GM23338 (cell line): ENCODE data around the gene FMN2. TPM values are rescaled to one million over a fixed set of nuclear protein-coding genes. Genes with fewer than 3 reads are reported as not detected.

Experiments
- ATAC-seq: fragments of 200-7000 bp; cut with Tn5 transposase; 3 replicates; pipeline ENCODE4 v1.9.1; 2020
- DNase-seq: peaks from one replicate; pipeline ENCODE4 v3.0.0-alpha.2; 2015; ENCODE audit warnings: low spot score
- H2AFZ ChIP-seq: fragments of 200-600 bp; sonication (generic); 2 replicates; pipeline ENCODE4 v1.8.0; 2016; ENCODE audit warnings: antibody characterized with exemption, mild to moderate bottlenecking, moderate library complexity
- H3F3A ChIP-seq: fragments of 200-600 bp; sonication (generic); replicated peaks from 2 replicates; pipeline ENCODE4 v1.8.0; 2017; ENCODE audit warnings: antibody characterized with exemption, mixed run types, low read depth
- H3K27ac ChIP-seq: fragments of 200-600 bp; sonication (generic); 2 replicates; pipeline ENCODE4 v1.6.1; 2016; ENCODE audit warnings: low read depth
- H3K27me3 ChIP-seq: fragments of 200-600 bp; sonication (generic); 2 replicates; pipeline ENCODE4 v1.8.0; 2016; ENCODE audit warnings: mild to moderate bottlenecking, mixed run types, moderate library complexity; ENCODE audit not compliant: insufficient read depth
- H3K36me3 ChIP-seq: fragments of 200-600 bp; sonication (generic); 2 replicates; pipeline ENCODE4 v1.8.0; 2016; ENCODE audit warnings: mild to moderate bottlenecking; ENCODE audit not compliant: insufficient read depth
- H3K4me1 ChIP-seq: fragments of 200-600 bp; sonication (generic); 2 replicates; pipeline ENCODE4 v1.8.0; 2016; ENCODE audit warnings: mild to moderate bottlenecking, moderate library complexity; ENCODE audit not compliant: insufficient read depth
- H3K4me2 ChIP-seq: fragments of 200-600 bp; sonication (generic); 2 replicates; pipeline ENCODE4 v1.7.1; 2017; ENCODE audit warnings: mixed run types
- H3K4me3 ChIP-seq: fragments of 200-600 bp; sonication (generic); 2 replicates; pipeline ENCODE4 v1.6.1; 2016; ENCODE audit warnings: mixed run types
- H3K79me2 ChIP-seq: fragments of 200-600 bp; sonication (generic); replicated peaks from 2 replicates; pipeline ENCODE4 v1.8.0; 2017; ENCODE audit warnings: mild to moderate bottlenecking; ENCODE audit not compliant: insufficient read depth
- H3K9me2 ChIP-seq: fragments of 200-600 bp; sonication (generic); 2 replicates; pipeline ENCODE4 v1.8.0; 2017; ENCODE audit not compliant: insufficient read depth
- H4K20me1 ChIP-seq: fragments of 200-600 bp; sonication (generic); replicated peaks from 2 replicates; pipeline ENCODE4 v1.8.0; 2017; ENCODE audit warnings: mild to moderate bottlenecking; ENCODE audit not compliant: insufficient read depth
- H3K27ac Mint-ChIP-seq: 2 replicates; pipeline ENCODE4 v1.8.0; 2020; ENCODE audit warnings: inconsistent platforms, mild to moderate bottlenecking, moderate library complexity, mixed read lengths
- H3K27me3 Mint-ChIP-seq: 3 replicates; pipeline ENCODE4 v1.8.0; 2022; ENCODE audit warnings: low read depth, mild to moderate bottlenecking, moderate library complexity, mixed read lengths, inconsistent platforms; ENCODE audit not compliant: insufficient read depth, poor library complexity
- H3K36me3 Mint-ChIP-seq: 3 replicates; pipeline ENCODE4 v1.8.0; 2021; ENCODE audit warnings: low read depth, mild to moderate bottlenecking, inconsistent platforms, moderate library complexity, mixed read lengths
- H3K4me1 Mint-ChIP-seq: 3 replicates; pipeline ENCODE4 v1.8.0; 2020; ENCODE audit warnings: mild to moderate bottlenecking, inconsistent platforms, mixed read lengths
- H3K4me3 Mint-ChIP-seq: 3 replicates; pipeline ENCODE4 v1.8.0; 2021; ENCODE audit warnings: moderate library complexity, mild to moderate bottlenecking, inconsistent platforms, mixed read lengths
- H3K9me3 Mint-ChIP-seq: 3 replicates; pipeline ENCODE4 v1.8.0; 2020; ENCODE audit warnings: moderate library complexity, mild to moderate bottlenecking, inconsistent platforms, mixed read lengths
- CREB1 ChIP-seq: fragments of 250-450 bp; sonication (Bioruptor Pico); IDR thresholded peaks from 2 replicates; pipeline ENCODE4 v1.5.0; 2020; ENCODE audit warnings: low read depth, mild to moderate bottlenecking, moderate library complexity
- EZH2 ChIP-seq: fragments of 200-600 bp; sonication (generic); IDR thresholded peaks from one replicate; pipeline ENCODE4 v1.8.0; 2017; ENCODE audit warnings: antibody characterized with exemption, mild to moderate bottlenecking, low read depth; ENCODE audit not compliant: unreplicated experiment
- EZH2phosphoT487 ChIP-seq: fragments of 200-600 bp; sonication (generic); IDR thresholded peaks from one replicate; pipeline ENCODE4 v1.8.1; 2018; ENCODE audit warnings: antibody characterized with exemption; ENCODE audit not compliant: unreplicated experiment
- JUNB ChIP-seq: IDR thresholded peaks from one replicate; pipeline ENCODE4 v1.6.1; 2016; ENCODE audit warnings: antibody characterized with exemption; ENCODE audit not compliant: unreplicated experiment
- NANOG ChIP-seq: IDR thresholded peaks from 2 replicates; pipeline ENCODE4 v1.6.1; 2016; ENCODE audit warnings: antibody characterized with exemption, borderline replicate concordance
- POLR2AphosphoS5 ChIP-seq: IDR thresholded peaks from 2 replicates; pipeline ENCODE4 v1.6.1; 2016; ENCODE audit warnings: antibody characterized with exemption, low read depth
- STAT1 ChIP-seq: IDR thresholded peaks from one replicate; pipeline ENCODE4 v1.6.1; 2016; ENCODE audit warnings: antibody characterized with exemption; ENCODE audit not compliant: unreplicated experiment
- ZNF114 ChIP-seq: fragments of 250-450 bp; sonication (Bioruptor Pico); IDR thresholded peaks from 2 replicates; pipeline ENCODE4 v1.5.0; 2020; ENCODE audit warnings: mild to moderate bottlenecking, moderate library complexity
- ZNF331 ChIP-seq: fragments of 250-450 bp; sonication (Bioruptor Pico); IDR thresholded peaks from 2 replicates; pipeline ENCODE4 v1.5.0; 2020; ENCODE audit warnings: low read depth, mild to moderate bottlenecking, moderate library complexity
- polyA plus RNA-seq: library from polyadenylated mRNA; unstranded; fragments of >200 nt; fragmentation: Nextera tagmentation; extraction: Ambion mirVana; gene quantifications from 2 replicates; pipeline ENCODE4 v1.2.1, GENCODE V29; 2016
- total RNA-seq: library from RNA; depleted of rRNA; stranded (reverse); fragments of >200 nt; shearing (Covaris generic); gene quantifications from 2 replicates; pipeline ENCODE4 v1.2.3, GENCODE V29; 2014
- TF ChIP-seq, protein P1 (sequence below): IDR thresholded peaks from one replicate; pipeline ENCODE4 v1.6.1; 2018; ENCODE audit warnings: antibody characterized with exemption; ENCODE audit not compliant: unreplicated experiment
- TF ChIP-seq, protein P2 (sequence below): fragments of 250-450 bp; sonication (Bioruptor Pico); IDR thresholded peaks from 2 replicates; pipeline ENCODE4 v1.5.0; 2020; ENCODE audit warnings: mild to moderate bottlenecking, moderate library complexity
- TF ChIP-seq, protein P3 (sequence below): IDR thresholded peaks from 2 replicates; pipeline ENCODE4 v1.6.1; 2016; ENCODE audit warnings: antibody characterized with exemption
- TF ChIP-seq, protein P4 (sequence below), 2 experiments: fragments of 200-600 bp in 1 of 2; sonication (generic) in 1 of 2; conservative IDR thresholded peaks; 2 replicates each; pipeline versions ENCODE4 v1.5.1 to v1.6.1; 2016 to 2017; ENCODE audit warnings: antibody characterized with exemption in 2 of 2, low read depth in 2 of 2, mild to moderate bottlenecking in 2 of 2, moderate library complexity in 1 of 2

FMN2 gene
- total and polyA plus RNA-seq, 2 experiments from 2014 or later: 1.5 to 2.5 TPM

DNA sequence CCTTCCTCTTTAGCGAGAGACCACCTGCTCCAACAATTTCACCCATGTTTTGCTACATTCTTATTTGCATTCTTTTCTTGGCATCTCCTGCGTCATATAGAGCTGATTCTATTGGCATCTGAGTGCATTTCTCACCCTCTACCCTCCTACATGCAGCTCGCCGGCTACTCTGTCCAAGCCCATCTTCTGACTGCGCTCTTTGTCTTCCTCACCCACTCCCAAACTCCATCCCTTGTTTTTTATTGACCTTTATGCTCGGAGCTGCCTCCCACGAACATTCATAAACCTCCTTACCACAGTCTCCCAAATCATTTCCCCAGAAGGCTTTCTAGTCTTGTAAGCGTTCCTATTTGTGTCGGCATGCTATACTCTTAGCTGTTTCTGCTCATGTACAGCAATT lies 33.6 kb upstream of the FMN2 start (continued):
- TF ChIP-seq ZNF331 (CRISPR knock-in tag): no peak
- TF ChIP-seq ZNF114 (CRISPR knock-in tag): no peak
- no peak for TF ChIP-seq NANOG
- no peak for TF ChIP-seq POLR2AphosphoS5

DNA sequence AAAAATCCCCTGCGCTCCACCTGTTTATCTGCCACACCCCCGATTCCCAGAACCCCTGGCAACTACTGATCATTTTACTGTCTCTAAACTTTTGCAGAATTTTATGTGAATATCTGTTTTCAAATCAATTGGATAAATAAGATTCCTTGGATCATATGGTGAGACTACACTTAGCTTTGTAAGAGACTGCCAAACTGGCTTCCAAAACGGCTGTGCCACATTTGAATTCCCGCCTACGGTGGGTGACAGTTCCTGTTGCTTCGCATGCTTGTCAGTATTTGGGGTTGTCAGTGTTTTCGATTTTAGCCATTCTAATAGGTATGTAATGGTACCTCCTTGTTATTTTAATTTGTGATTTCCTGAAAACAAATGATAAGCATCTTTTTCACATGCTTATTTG lies 22.7 kb upstream of the FMN2 start:
- no peak for ATAC-seq
- Histone ChIP-seq H3K4me1 (peaks cover 21% of the 10 kb centered on the region), H4K20me1 (no peaks in the 10 kb centered on the region), H2AFZ (no peak overlapping the region), H3K9me2 (peaks cover 6% of the 10 kb centered on the region; the same call in 1 of the 2 replicates), H3K4me2 (no peak overlapping the region), H3K27ac (no peak overlapping the region), H3K79me2 (no peaks in the 10 kb centered on the region), H3K27me3 (no peaks in the 10 kb centered on the region), H3K36me3 (no peaks in the 10 kb centered on the region), H3F3A (no peaks in the 10 kb centered on the region; the same call in 1 of the 2 replicates), H3K4me3 (no peak overlapping the region)
- H3K36me3 Mint-ChIP-seq: no peaks in the 10 kb centered on the region; the same call in 2 of the 3 replicates
- no peaks in the 10 kb centered on the region; the same call in 2 of the 3 replicates for H3K9me3 Mint-ChIP-seq
- no peak overlapping the region for H3K27ac Mint-ChIP-seq
- no peak overlapping the region for H3K4me3 Mint-ChIP-seq
- peaks cover 26% of the 10 kb centered on the region for H3K4me1 Mint-ChIP-seq
- no peaks in the 10 kb centered on the region for H3K27me3 Mint-ChIP-seq
- DNase-seq: no peak
- TF ChIP-seq ZNF331 (CRISPR knock-in tag): no peak
- TF ChIP-seq, protein P1, sequence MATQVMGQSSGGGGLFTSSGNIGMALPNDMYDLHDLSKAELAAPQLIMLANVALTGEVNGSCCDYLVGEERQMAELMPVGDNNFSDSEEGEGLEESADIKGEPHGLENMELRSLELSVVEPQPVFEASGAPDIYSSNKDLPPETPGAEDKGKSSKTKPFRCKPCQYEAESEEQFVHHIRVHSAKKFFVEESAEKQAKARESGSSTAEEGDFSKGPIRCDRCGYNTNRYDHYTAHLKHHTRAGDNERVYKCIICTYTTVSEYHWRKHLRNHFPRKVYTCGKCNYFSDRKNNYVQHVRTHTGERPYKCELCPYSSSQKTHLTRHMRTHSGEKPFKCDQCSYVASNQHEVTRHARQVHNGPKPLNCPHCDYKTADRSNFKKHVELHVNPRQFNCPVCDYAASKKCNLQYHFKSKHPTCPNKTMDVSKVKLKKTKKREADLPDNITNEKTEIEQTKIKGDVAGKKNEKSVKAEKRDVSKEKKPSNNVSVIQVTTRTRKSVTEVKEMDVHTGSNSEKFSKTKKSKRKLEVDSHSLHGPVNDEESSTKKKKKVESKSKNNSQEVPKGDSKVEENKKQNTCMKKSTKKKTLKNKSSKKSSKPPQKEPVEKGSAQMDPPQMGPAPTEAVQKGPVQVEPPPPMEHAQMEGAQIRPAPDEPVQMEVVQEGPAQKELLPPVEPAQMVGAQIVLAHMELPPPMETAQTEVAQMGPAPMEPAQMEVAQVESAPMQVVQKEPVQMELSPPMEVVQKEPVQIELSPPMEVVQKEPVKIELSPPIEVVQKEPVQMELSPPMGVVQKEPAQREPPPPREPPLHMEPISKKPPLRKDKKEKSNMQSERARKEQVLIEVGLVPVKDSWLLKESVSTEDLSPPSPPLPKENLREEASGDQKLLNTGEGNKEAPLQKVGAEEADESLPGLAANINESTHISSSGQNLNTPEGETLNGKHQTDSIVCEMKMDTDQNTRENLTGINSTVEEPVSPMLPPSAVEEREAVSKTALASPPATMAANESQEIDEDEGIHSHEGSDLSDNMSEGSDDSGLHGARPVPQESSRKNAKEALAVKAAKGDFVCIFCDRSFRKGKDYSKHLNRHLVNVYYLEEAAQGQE: no peak
- no peak for TF ChIP-seq CREB1 (CRISPR knock-in tag)
- TF ChIP-seq ZNF114 (CRISPR knock-in tag): no peak
- TF ChIP-seq POLR2AphosphoS5: no peak
- no peak for TF ChIP-seq STAT1
- no peak for TF ChIP-seq EZH2
- no peak for TF ChIP-seq NANOG
- TF ChIP-seq, protein P2, sequence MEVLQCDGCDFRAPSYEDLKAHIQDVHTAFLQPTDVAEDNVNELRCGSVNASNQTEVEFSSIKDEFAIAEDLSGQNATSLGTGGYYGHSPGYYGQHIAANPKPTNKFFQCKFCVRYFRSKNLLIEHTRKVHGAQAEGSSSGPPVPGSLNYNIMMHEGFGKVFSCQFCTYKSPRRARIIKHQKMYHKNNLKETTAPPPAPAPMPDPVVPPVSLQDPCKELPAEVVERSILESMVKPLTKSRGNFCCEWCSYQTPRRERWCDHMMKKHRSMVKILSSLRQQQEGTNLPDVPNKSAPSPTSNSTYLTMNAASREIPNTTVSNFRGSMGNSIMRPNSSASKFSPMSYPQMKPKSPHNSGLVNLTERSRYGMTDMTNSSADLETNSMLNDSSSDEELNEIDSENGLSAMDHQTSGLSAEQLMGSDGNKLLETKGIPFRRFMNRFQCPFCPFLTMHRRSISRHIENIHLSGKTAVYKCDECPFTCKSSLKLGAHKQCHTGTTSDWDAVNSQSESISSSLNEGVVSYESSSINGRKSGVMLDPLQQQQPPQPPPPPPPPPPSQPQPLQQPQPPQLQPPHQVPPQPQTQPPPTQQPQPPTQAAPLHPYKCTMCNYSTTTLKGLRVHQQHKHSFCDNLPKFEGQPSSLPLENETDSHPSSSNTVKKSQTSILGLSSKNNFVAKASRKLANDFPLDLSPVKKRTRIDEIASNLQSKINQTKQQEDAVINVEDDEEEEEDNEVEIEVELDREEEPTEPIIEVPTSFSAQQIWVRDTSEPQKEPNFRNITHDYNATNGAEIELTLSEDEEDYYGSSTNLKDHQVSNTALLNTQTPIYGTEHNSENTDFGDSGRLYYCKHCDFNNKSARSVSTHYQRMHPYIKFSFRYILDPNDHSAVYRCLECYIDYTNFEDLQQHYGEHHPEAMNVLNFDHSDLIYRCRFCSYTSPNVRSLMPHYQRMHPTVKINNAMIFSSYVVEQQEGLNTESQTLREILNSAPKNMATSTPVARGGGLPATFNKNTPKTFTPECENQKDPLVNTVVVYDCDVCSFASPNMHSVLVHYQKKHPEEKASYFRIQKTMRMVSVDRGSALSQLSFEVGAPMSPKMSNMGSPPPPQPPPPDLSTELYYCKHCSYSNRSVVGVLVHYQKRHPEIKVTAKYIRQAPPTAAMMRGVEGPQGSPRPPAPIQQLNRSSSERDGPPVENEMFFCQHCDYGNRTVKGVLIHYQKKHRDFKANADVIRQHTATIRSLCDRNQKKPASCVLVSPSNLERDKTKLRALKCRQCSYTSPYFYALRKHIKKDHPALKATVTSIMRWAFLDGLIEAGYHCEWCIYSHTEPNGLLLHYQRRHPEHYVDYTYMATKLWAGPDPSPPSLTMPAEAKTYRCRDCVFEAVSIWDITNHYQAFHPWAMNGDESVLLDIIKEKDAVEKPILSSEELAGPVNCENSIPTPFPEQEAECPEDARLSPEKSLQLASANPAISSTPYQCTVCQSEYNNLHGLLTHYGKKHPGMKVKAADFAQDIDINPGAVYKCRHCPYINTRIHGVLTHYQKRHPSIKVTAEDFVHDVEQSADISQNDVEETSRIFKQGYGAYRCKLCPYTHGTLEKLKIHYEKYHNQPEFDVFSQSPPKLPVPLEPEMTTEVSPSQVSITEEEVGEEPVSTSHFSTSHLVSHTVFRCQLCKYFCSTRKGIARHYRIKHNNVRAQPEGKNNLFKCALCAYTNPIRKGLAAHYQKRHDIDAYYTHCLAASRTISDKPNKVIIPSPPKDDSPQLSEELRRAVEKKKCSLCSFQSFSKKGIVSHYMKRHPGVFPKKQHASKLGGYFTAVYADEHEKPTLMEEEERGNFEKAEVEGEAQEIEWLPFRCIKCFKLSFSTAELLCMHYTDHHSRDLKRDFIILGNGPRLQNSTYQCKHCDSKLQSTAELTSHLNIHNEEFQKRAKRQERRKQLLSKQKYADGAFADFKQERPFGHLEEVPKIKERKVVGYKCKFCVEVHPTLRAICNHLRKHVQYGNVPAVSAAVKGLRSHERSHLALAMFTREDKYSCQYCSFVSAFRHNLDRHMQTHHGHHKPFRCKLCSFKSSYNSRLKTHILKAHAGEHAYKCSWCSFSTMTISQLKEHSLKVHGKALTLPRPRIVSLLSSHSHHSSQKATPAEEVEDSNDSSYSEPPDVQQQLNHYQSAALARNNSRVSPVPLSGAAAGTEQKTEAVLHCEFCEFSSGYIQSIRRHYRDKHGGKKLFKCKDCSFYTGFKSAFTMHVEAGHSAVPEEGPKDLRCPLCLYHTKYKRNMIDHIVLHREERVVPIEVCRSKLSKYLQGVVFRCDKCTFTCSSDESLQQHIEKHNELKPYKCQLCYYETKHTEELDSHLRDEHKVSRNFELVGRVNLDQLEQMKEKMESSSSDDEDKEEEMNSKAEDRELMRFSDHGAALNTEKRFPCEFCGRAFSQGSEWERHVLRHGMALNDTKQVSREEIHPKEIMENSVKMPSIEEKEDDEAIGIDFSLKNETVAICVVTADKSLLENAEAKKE (CRISPR knock-in tag): no peak
- no peak for TF ChIP-seq JUNB
- TF ChIP-seq, protein P3, sequence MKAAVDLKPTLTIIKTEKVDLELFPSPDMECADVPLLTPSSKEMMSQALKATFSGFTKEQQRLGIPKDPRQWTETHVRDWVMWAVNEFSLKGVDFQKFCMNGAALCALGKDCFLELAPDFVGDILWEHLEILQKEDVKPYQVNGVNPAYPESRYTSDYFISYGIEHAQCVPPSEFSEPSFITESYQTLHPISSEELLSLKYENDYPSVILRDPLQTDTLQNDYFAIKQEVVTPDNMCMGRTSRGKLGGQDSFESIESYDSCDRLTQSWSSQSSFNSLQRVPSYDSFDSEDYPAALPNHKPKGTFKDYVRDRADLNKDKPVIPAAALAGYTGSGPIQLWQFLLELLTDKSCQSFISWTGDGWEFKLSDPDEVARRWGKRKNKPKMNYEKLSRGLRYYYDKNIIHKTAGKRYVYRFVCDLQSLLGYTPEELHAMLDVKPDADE: no peak
- TF ChIP-seq, protein P4, sequence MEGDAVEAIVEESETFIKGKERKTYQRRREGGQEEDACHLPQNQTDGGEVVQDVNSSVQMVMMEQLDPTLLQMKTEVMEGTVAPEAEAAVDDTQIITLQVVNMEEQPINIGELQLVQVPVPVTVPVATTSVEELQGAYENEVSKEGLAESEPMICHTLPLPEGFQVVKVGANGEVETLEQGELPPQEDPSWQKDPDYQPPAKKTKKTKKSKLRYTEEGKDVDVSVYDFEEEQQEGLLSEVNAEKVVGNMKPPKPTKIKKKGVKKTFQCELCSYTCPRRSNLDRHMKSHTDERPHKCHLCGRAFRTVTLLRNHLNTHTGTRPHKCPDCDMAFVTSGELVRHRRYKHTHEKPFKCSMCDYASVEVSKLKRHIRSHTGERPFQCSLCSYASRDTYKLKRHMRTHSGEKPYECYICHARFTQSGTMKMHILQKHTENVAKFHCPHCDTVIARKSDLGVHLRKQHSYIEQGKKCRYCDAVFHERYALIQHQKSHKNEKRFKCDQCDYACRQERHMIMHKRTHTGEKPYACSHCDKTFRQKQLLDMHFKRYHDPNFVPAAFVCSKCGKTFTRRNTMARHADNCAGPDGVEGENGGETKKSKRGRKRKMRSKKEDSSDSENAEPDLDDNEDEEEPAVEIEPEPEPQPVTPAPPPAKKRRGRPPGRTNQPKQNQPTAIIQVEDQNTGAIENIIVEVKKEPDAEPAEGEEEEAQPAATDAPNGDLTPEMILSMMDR (conservative IDR thresholded peaks at IDR 0.05; ENCODE audit: low read depth in 2 of 2): no peak
- TF ChIP-seq EZH2phosphoT487: no peak
